Right atrium auricular region (tissue), 2 donors: ENCODE measurements around the gene SLC38A5. TPM values are rescaled to one million over a fixed set of nuclear protein-coding genes. Genes with fewer than 3 reads are reported as not detected.

ENCODE experiments used
- DNase-seq: peaks from one replicate; pipeline ENCODE4 v3.0.0-alpha.2; 2019; ENCODE audit warnings: low spot score
- H3K27ac ChIP-seq, 2 donors: fragments of 200-600 bp; sonication (generic); 1 replicate in 1 of 2; 2 replicates in 1 of 2; pipeline ENCODE4 v1.5.1; 2016 to 2019
- H3K27me3 ChIP-seq, 2 donors: fragments of 200-600 bp; sonication (generic); one replicate each; pipeline versions ENCODE4 v1.5.1 to v1.6.0; 2017 to 2019
- H3K36me3 ChIP-seq: fragments of 200-600 bp; sonication (generic); one replicate; pipeline ENCODE4 v1.5.1; 2016
- H3K4me1 ChIP-seq, 2 donors: fragments of 200-600 bp; sonication (generic); one replicate each; pipeline versions ENCODE4 v1.5.1 to v1.6.0; 2017 to 2019
- H3K4me3 ChIP-seq, 2 donors: fragments of 200-600 bp; sonication (generic); 1 replicate in 1 of 2; 2 replicates in 1 of 2; pipeline ENCODE4 v1.5.1; 2017 to 2019; ENCODE audit warnings: mild to moderate bottlenecking in 1 of 2, moderate library complexity in 1 of 2
- H3K9me3 ChIP-seq, 2 donors: fragments of 200-600 bp; sonication (generic); one replicate each; pipeline ENCODE4 v1.5.1; 2019
- CTCF ChIP-seq, 2 donors: fragments of 200-600 bp; sonication (generic); IDR thresholded peaks; one replicate each; pipeline ENCODE4 v1.5.1; 2019; ENCODE audit warnings: antibody characterized with exemption in 2 of 2
- total RNA-seq, 2 donors: library from RNA; depleted of rRNA; stranded (reverse); fragments of >200 nt; gene quantifications; one replicate each; pipeline ENCODE4 v1.1.0, GENCODE V29; 2016

SLC38A5 gene
- total RNA-seq, 2 donors from 2014 or later, result 2.2 to 4.9 TPM

GRCh38 chrX:48490661-48491060 is 20.6 kb upstream of the SLC38A5 start:
- no peak for DNase-seq
- Histone ChIP-seq H3K9me3 (peaks cover 0 to 4% of the 10 kb centered on the region in 2 donors), H3K4me3 (no peak overlapping the region), H3K4me1 (no peaks in the 10 kb centered on the region), H3K27ac (no peak overlapping the region), H3K36me3 (no peaks in the 10 kb centered on the region), H3K27me3 (no peaks in the 10 kb centered on the region)
- TF ChIP-seq CTCF (IDR thresholded peaks at IDR 0.05), result no peak

DNA sequence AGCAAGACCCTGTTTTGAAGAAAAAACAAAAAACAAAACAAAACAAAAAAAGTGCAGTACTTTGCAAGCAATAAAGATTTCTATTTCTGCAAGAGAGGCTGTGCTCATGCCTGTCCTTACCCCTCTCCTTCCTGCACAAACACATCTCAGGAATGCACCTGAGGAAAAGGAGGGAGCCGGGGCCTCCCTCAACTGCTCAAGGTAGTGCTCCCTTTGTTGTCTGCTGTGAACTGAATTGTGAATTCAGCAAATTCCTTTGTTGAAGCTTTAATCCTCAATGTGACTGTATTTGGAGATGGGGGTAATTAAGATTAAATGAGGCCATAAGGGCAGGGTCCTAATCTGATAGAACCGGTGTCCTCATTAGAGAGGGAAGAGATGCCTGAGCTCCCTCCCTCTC is 19.8 kb upstream of the SLC38A5 start:
- Histone ChIP-seq H3K4me1 (no peaks in the 10 kb centered on the region), H3K9me3 (peaks cover 0 to 4% of the 10 kb centered on the region in 2 donors), H3K27ac (no peak overlapping the region), H3K4me3 (no peak overlapping the region), H3K36me3 (no peaks in the 10 kb centered on the region), H3K27me3 (no peaks in the 10 kb centered on the region)
- DNase-seq, result no peak
- TF ChIP-seq CTCF (IDR thresholded peaks at IDR 0.05), result no peak

DNA sequence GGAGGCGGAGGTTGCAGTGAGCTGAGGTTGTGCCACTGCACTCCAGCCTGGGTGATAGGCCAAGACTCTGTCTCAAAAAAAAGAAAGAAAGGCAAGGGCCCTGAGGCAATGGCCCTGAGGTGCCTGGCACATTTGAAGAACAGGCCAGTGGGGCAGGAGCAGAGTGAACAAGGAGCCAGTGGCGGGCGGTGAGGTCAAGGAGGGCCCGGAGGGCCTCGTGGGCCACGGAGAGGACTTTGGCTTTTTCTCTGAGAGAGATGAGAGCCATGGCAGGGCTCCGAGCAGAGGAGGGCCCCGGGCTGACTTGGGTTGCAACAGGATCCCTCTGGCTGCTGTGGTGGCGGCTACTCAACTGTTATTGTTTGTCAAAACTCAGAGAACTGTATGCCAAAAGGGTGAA is 19.2 kb upstream of the SLC38A5 start:
- Histone ChIP-seq H3K27ac (no peak overlapping the region), H3K4me1 (no peaks in the 10 kb centered on the region), H3K4me3 (no peak overlapping the region), H3K27me3 (no peaks in the 10 kb centered on the region), H3K36me3 (no peaks in the 10 kb centered on the region), H3K9me3 (peaks cover 0 to 4% of the 10 kb centered on the region in 2 donors)
- DNase-seq, result no peak
- TF ChIP-seq CTCF (IDR thresholded peaks at IDR 0.05), result no peak

- Histone ChIP-seq H3K4me3 (no peak overlapping the region), H3K36me3 (peaks cover 6% of the 10 kb centered on the region), H3K27me3 (no peaks in the 10 kb centered on the region), H3K9me3 (peaks cover 0 to 4% of the 10 kb centered on the region in 2 donors), H3K27ac (no peak overlapping the region), H3K4me1 (no peaks in the 10 kb centered on the region)
- DNase-seq, result no peak
- TF ChIP-seq CTCF (IDR thresholded peaks at IDR 0.05), result no peak
Measured at GRCh38 chrX:48488034-48488433, 18.0 kb upstream of the SLC38A5 start.

DNA sequence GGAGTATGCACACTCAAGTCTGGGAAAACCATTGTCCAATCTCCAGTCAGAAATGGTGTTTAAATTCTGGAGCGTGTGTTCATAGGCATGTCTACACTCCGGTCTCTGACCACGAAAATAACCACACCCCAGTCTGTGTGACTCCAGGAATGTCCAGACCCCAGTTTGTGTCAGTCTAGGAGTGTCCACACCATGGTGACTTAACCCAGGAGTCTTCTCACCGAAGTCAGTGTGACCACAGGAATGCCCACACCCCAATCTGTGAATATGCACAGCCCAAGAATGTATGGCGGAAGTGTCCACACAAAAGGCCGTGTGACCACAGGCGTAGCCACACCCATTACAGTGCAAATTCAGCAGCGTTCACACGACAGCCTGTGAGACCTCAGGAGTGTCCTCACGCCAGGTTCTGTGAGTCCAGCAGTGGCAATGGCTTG is 17.3 kb upstream of the SLC38A5 start:
- Histone ChIP-seq H3K36me3 (peaks cover 7% of the 10 kb centered on the region), H3K4me3 (no peak overlapping the region), H3K4me1 (no peaks in the 10 kb centered on the region), H3K9me3 (peaks cover 0 to 4% of the 10 kb centered on the region in 2 donors), H3K27me3 (no peaks in the 10 kb centered on the region), H3K27ac (no peak overlapping the region)
- no peak for DNase-seq
- TF ChIP-seq CTCF (IDR thresholded peaks at IDR 0.05), result no peak

DNA sequence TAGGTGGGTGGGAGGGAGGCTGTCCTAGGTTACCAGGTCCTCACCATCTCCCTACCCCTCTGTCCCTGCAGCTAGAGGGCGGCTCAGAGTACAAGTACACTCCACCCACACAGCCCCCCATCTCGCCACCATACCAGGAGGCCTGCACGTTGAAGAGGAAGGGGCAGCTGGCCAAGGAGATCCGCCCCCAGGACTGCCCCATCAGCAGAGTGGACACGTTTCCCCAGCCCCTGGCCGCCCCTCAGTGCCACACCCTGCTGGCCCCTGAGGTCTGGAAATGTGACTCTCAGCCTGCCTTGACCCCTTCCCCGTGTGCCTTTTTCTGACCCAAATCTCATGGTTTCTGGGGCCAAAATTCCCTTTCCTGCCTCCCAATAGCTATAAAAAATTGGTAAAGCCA is 12.5 kb upstream of the SLC38A5 start:
- Histone ChIP-seq H3K36me3 (peaks cover 7% of the 10 kb centered on the region), H3K9me3 (no peaks in the 10 kb centered on the region)

More for the DNA sequence above, 12.5 kb upstream of the SLC38A5 start:
- no peak overlapping the region for H3K4me3 ChIP-seq
- no peak for DNase-seq
- H3K27me3 ChIP-seq, result no peaks in the 10 kb centered on the region
- no peak overlapping the region for H3K27ac ChIP-seq
- TF ChIP-seq CTCF (IDR thresholded peaks at IDR 0.05), result no peak
- H3K4me1 ChIP-seq, result no peaks in the 10 kb centered on the region
